Measurements from ENCODE around the gene CPLANE2.

CPLANE2 gene

GRCh38 chr1:16189003-16189402, 48.0 kb downstream of the CPLANE2 start:
- no peak for DNase-seq (ENCODE audit: low read depth in 2 of 2)

- DNase-seq (ENCODE audit: low read depth in 2 of 2): peak; percentile 52 to 64
Measured at GRCh38 chr1:16187748-16188401, 49.1 kb downstream of the CPLANE2 start.

GRCh38 chr1:16186655-16187235, 50.2 kb downstream of the CPLANE2 start:
- DNase-seq (ENCODE audit: low read depth in 2 of 2): no peak

DNA sequence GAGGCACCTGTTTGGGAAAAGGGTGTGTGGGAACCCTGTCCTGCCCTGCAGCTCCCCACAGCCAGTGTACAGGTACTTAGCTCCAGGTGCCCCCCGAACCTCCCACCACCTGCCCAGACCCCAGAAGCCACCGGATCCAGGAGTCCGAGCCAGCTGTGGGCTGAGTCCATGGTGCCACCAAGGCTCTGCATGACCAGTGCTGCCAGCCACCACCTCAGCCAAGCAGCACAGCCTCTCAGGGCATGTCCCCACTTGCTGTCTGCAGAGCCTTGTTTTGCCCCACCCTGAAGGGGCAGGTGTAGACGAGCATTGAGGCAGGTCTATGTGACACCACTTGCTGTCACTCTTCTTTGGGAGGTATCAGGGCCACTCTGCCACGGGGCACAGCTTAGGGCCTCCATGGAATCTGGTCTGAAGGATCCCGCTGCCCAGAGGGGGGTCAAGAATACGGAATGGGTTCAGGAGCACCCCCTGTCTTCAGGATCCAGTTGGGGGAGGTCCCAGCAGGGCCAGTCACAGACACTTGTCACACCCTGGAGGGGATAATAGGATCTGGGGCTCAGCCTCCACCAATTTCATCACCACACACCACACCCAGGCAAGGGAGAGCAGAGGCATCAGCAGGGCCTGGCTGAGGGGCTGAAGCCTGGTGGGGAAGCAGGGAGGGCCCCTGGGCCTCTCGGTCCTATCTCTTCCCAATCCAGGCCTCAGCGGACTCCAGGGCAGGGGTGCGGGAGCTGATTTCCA, 52.3 kb downstream of the CPLANE2 start:
- no peak for DNase-seq (ENCODE audit: low read depth in 2 of 2)

- DNase-seq (ENCODE audit: low read depth in 2 of 2): no peak
Measured at GRCh38 chr1:16183765-16184556, 53.0 kb downstream of the CPLANE2 start.

DNA sequence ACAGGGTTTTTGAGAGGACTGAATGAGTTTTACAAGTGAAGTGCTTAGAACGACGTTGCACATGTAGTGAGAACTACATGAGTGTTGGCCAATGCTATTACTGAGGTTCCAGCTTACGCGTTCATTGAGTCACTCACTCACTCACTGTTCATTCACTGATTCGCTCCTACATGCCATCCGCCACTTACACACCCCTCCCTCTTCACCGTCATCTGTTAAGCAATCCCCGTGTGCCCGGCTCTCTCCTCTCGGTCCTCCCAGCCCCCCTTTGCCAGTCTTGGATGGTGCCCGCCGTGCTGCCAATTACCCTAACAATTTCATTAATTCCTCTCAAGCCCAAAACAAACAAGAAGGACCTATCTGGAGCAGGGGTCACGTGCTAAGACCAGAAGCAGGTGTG, 53.8 kb downstream of the CPLANE2 start:
- DNase-seq (ENCODE audit: low read depth in 2 of 2): no peak

DNA sequence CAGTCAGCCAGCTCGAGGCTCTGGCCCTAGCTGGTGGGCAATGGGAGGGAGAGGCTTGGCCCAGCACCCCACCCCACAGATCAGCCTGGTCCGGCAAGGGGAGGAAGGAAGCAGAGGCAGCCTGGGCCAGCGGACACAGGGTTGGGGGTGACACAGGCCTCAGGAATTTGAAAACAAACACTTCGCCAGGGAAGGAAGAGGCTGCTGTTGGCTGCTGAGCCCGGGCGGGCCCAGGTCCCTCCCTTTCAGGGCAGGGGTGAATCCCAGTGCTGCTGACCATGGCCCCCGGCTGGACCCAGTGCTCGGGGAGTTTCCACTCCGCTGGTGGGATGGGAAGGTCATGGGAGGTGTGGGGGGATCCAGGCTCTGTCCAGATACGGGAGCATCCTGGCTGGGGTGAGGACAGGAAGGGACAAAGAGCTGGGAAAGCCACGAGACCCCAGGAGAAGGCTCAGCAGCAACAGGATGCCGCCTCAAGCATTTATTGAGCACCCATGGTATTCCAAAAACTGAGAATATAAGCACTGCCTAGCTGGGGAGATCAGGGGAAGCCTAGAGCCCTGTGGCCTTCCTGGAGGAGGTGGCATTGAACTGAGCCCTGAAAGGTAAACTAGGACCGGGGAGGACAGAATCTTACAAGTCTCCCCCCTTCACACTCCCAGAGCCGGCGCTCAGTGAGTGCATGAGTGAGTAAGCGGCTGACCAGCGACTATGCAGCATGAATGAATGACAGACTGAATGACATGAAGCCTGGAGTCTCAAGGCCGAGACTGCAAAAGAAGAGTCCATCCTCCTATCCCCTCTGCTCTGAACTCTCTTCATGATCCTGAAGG, 54.9 kb downstream of the CPLANE2 start:
- no peak for DNase-seq (ENCODE audit: low read depth in 2 of 2)
